ENCODE data around the gene TBC1D5.

Gene TBC1D5

DNA sequence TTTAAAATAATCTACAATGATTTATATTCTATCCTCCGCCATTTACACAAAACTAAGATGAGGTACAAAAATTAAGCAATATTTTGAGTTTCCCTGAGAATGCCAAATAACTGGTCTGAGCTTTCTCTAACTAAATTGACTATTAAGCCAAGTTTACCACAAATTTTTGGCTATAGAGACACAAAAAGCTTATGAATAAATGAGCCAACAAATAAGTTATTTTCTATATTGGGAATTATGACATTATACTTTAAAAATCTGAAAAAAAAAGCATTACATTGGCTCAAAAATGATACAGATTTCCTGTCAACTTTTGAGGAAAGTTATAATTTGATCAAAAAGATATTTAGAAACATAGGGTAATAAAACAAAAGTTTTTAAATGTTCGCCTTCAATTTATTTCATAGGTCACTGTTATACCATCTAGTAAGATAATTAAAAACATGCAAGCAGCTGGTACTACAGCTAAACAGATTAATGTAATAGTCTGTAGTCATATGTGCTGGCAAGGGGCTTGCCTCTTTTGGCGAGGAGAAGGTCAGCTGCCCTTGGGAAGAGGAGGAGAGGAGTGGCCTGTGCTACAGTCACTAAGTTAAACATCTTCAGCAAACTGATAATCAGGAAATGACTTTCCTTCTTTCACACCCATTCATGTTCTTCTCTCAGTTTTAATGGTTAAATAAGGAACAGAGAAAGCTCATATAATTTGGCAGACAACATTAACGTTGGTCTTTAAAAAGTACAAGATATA, 318.5 kb downstream of the TBC1D5 start:
- peak; percentile 86 for ATAC-seq

DNA sequence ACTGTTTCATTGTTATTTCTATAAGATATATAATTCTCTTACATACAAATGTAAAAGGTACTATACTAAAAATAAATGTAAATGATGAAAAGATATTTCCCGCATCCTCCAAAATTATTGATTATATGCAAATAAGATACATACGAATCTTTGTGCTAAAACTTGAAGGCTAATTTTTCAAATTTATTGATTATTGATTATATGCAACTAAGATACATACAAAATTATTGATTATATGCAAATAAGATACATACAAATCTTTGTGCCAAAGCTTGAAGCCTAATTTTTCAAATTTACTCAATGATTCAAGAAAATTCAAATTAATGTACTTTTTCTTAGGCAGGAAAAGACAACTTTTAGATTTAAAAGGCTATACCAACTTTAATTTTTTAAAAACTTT, 319.8 kb downstream of the TBC1D5 start:
- no peak for ATAC-seq
- TF ChIP-seq, protein P1, sequence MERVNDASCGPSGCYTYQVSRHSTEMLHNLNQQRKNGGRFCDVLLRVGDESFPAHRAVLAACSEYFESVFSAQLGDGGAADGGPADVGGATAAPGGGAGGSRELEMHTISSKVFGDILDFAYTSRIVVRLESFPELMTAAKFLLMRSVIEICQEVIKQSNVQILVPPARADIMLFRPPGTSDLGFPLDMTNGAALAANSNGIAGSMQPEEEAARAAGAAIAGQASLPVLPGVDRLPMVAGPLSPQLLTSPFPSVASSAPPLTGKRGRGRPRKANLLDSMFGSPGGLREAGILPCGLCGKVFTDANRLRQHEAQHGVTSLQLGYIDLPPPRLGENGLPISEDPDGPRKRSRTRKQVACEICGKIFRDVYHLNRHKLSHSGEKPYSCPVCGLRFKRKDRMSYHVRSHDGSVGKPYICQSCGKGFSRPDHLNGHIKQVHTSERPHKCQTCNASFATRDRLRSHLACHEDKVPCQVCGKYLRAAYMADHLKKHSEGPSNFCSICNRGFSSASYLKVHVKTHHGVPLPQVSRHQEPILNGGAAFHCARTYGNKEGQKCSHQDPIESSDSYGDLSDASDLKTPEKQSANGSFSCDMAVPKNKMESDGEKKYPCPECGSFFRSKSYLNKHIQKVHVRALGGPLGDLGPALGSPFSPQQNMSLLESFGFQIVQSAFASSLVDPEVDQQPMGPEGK (CRISPR knock-in tag; IDR thresholded peaks at IDR 0.05; ENCODE audit: borderline replicate concordance): no peak
- TF ChIP-seq ZFP3 (CRISPR knock-in tag; IDR thresholded peaks at IDR 0.05): no peak
- no peak for TF ChIP-seq PPARA (CRISPR knock-in tag; IDR thresholded peaks at IDR 0.05; ENCODE audit: borderline replicate concordance)
- TF ChIP-seq, protein P2, sequence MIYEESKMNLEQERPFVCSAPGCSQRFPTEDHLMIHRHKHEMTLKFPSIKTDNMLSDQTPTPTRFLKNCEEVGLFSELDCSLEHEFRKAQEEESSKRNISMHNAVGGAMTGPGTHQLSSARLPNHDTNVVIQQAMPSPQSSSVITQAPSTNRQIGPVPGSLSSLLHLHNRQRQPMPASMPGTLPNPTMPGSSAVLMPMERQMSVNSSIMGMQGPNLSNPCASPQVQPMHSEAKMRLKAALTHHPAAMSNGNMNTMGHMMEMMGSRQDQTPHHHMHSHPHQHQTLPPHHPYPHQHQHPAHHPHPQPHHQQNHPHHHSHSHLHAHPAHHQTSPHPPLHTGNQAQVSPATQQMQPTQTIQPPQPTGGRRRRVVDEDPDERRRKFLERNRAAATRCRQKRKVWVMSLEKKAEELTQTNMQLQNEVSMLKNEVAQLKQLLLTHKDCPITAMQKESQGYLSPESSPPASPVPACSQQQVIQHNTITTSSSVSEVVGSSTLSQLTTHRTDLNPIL (CRISPR knock-in tag; IDR thresholded peaks at IDR 0.05; ENCODE audit: low read depth): no peak
- no peak for TF ChIP-seq ZC3H10 (CRISPR knock-in tag; IDR thresholded peaks at IDR 0.05)
- no peak for TF ChIP-seq ARNTL (CRISPR knock-in tag; IDR thresholded peaks at IDR 0.05; ENCODE audit: borderline replicate concordance, low read depth)
- TF ChIP-seq ZNF8 (CRISPR knock-in tag; IDR thresholded peaks at IDR 0.05): no peak
- TF ChIP-seq, protein P3, sequence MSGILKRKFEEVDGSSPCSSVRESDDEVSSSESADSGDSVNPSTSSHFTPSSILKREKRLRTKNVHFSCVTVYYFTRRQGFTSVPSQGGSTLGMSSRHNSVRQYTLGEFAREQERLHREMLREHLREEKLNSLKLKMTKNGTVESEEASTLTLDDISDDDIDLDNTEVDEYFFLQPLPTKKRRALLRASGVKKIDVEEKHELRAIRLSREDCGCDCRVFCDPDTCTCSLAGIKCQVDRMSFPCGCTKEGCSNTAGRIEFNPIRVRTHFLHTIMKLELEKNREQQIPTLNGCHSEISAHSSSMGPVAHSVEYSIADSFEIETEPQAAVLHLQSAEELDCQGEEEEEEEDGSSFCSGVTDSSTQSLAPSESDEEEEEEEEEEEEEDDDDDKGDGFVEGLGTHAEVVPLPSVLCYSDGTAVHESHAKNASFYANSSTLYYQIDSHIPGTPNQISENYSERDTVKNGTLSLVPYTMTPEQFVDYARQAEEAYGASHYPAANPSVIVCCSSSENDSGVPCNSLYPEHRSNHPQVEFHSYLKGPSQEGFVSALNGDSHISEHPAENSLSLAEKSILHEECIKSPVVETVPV (CRISPR knock-in tag; IDR thresholded peaks at IDR 0.05): no peak
- no peak for TF ChIP-seq ISL1 (CRISPR knock-in tag; IDR thresholded peaks at IDR 0.05)
- TF ChIP-seq ESRRG (CRISPR knock-in tag; IDR thresholded peaks at IDR 0.05): no peak
- no peak for TF ChIP-seq BACH2 (CRISPR knock-in tag; IDR thresholded peaks at IDR 0.05; ENCODE audit: borderline replicate concordance)
- no peak for TF ChIP-seq TOX (CRISPR knock-in tag; IDR thresholded peaks at IDR 0.05; ENCODE audit: borderline replicate concordance)
- TF ChIP-seq ZNF565 (CRISPR knock-in tag; conservative IDR thresholded peaks at IDR 0.05; ENCODE audit: low read depth): no peak
- TF ChIP-seq ZNF70 (CRISPR knock-in tag; IDR thresholded peaks at IDR 0.05): no peak
- TF ChIP-seq, protein P4, sequence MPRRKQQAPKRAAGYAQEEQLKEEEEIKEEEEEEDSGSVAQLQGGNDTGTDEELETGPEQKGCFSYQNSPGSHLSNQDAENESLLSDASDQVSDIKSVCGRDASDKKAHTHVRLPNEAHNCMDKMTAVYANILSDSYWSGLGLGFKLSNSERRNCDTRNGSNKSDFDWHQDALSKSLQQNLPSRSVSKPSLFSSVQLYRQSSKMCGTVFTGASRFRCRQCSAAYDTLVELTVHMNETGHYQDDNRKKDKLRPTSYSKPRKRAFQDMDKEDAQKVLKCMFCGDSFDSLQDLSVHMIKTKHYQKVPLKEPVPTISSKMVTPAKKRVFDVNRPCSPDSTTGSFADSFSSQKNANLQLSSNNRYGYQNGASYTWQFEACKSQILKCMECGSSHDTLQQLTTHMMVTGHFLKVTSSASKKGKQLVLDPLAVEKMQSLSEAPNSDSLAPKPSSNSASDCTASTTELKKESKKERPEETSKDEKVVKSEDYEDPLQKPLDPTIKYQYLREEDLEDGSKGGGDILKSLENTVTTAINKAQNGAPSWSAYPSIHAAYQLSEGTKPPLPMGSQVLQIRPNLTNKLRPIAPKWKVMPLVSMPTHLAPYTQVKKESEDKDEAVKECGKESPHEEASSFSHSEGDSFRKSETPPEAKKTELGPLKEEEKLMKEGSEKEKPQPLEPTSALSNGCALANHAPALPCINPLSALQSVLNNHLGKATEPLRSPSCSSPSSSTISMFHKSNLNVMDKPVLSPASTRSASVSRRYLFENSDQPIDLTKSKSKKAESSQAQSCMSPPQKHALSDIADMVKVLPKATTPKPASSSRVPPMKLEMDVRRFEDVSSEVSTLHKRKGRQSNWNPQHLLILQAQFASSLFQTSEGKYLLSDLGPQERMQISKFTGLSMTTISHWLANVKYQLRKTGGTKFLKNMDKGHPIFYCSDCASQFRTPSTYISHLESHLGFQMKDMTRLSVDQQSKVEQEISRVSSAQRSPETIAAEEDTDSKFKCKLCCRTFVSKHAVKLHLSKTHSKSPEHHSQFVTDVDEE (CRISPR knock-in tag; IDR thresholded peaks at IDR 0.05): no peak
- TF ChIP-seq OSR1 (CRISPR knock-in tag; IDR thresholded peaks at IDR 0.05): no peak

More for the DNA sequence above, 318.5 kb downstream of the TBC1D5 start:
- TF ChIP-seq TCF4 (CRISPR knock-in tag; IDR thresholded peaks at IDR 0.05; ENCODE audit: borderline replicate concordance): peak; percentile 87
- TF ChIP-seq ZNF70 (CRISPR knock-in tag; IDR thresholded peaks at IDR 0.05): no peak
- TF ChIP-seq ZNF8 (CRISPR knock-in tag; IDR thresholded peaks at IDR 0.05): peak; percentile 58; the same call in 1 of the 2 replicates
- TF ChIP-seq, protein P5, sequence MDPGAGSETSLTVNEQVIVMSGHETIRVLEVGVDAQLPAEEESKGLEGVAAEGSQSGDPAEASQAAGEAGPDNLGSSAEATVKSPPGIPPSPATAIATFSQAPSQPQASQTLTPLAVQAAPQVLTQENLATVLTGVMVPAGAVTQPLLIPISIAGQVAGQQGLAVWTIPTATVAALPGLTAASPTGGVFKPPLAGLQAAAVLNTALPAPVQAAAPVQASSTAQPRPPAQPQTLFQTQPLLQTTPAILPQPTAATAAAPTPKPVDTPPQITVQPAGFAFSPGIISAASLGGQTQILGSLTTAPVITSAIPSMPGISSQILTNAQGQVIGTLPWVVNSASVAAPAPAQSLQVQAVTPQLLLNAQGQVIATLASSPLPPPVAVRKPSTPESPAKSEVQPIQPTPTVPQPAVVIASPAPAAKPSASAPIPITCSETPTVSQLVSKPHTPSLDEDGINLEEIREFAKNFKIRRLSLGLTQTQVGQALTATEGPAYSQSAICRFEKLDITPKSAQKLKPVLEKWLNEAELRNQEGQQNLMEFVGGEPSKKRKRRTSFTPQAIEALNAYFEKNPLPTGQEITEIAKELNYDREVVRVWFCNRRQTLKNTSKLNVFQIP (CRISPR knock-in tag; IDR thresholded peaks at IDR 0.05; ENCODE audit: borderline replicate concordance, low read depth): no peak
- no peak for TF ChIP-seq OSR1 (CRISPR knock-in tag; IDR thresholded peaks at IDR 0.05)
- TF ChIP-seq, protein P4 (CRISPR knock-in tag; IDR thresholded peaks at IDR 0.05): peak; percentile 29; the same call in 1 of the 2 replicates
- TF ChIP-seq ISL1 (CRISPR knock-in tag; IDR thresholded peaks at IDR 0.05): peak; percentile 44
- TF ChIP-seq SNAI2 (CRISPR knock-in tag; IDR thresholded peaks at IDR 0.05): 0 out of 2 replicates have a peak, but pooled peaks have one; percentile 30

Measured in SK-N-SH treated with all-trans-retinoic acid at 6 μM for 48 hours (cell line).